ENCODE results near the gene RHOD.

RHOD gene

GRCh38 chr11:67031791-67032561 is 24.7 kb upstream of the RHOD start:
- in situ Hi-C loops (cut with MboI; ENCODE audit: low sequenced_read_pairs) = no loop called here

- in situ Hi-C loops (cut with MboI; ENCODE audit: low sequenced_read_pairs) = no loop called here
Measured at GRCh38 chr11:67032830-67033551, 23.7 kb upstream of the RHOD start.

- in situ Hi-C loops (cut with MboI; ENCODE audit: low sequenced_read_pairs) = no loop called here
Measured at GRCh38 chr11:67033661-67034166, 22.9 kb upstream of the RHOD start.

GRCh38 chr11:67034350-67034749 is 22.3 kb upstream of the RHOD start:
- in situ Hi-C loops (cut with MboI; ENCODE audit: low sequenced_read_pairs) = no loop called here

GRCh38 chr11:67040147-67040546 is 16.5 kb upstream of the RHOD start:
- in situ Hi-C loops (cut with MboI; ENCODE audit: low sequenced_read_pairs) = no loop called here

GRCh38 chr11:67041602-67042001 is 15.0 kb upstream of the RHOD start:
- in situ Hi-C loops (cut with MboI; ENCODE audit: low sequenced_read_pairs) = no loop called here

GRCh38 chr11:67043572-67044349 is 12.9 kb upstream of the RHOD start:
- in situ Hi-C loops (cut with MboI; ENCODE audit: low sequenced_read_pairs) = no loop called here

- in situ Hi-C loops (cut with MboI; ENCODE audit: low sequenced_read_pairs) = no loop called here
Measured at GRCh38 chr11:67044496-67044895, 12.2 kb upstream of the RHOD start.

- in situ Hi-C loops (cut with MboI; ENCODE audit: low sequenced_read_pairs) = no loop called here
Measured at GRCh38 chr11:67045314-67045713, 11.3 kb upstream of the RHOD start.

GRCh38 chr11:67048515-67049130 is 8.0 kb upstream of the RHOD start:
- in situ Hi-C loops (cut with MboI; ENCODE audit: low sequenced_read_pairs) = no loop called here

- in situ Hi-C loops (cut with MboI; ENCODE audit: low sequenced_read_pairs) = no loop called here
Measured at GRCh38 chr11:67050139-67050538, 6.5 kb upstream of the RHOD start.

- in situ Hi-C loops (cut with MboI; ENCODE audit: low sequenced_read_pairs) = no loop called here
Measured at GRCh38 chr11:67051180-67051893, 5.3 kb upstream of the RHOD start.

GRCh38 chr11:67051945-67052488 is 4.6 kb upstream of the RHOD start:
- in situ Hi-C loops (cut with MboI; ENCODE audit: low sequenced_read_pairs) = no loop called here

- in situ Hi-C loops (cut with MboI; ENCODE audit: low sequenced_read_pairs) = no loop called here
Measured at GRCh38 chr11:67052891-67053290, 3.8 kb upstream of the RHOD start.

- in situ Hi-C loops (cut with MboI; ENCODE audit: low sequenced_read_pairs) = no loop called here
Measured at GRCh38 chr11:67053896-67054329, 2.7 kb upstream of the RHOD start.

- in situ Hi-C loops (cut with MboI; ENCODE audit: low sequenced_read_pairs) = no loop called here
Measured at GRCh38 chr11:67054346-67054835, 2.3 kb upstream of the RHOD start.

GRCh38 chr11:67054836-67055523 is 1.7 kb upstream of the RHOD start:
- in situ Hi-C loops (cut with MboI; ENCODE audit: low sequenced_read_pairs) = no loop called here

- in situ Hi-C loops (cut with MboI; ENCODE audit: low sequenced_read_pairs) = no loop called here
Measured at GRCh38 chr11:67055812-67056211, 835 bp upstream of the RHOD start.

GRCh38 chr11:67057205-67057672 is 592 bp downstream of the RHOD start:
- in situ Hi-C loops (cut with MboI; ENCODE audit: low sequenced_read_pairs) = no loop called here

All from hTERT RPE-1 (cell line).